Hippocampal formation (tissue), 2 donors: ENCODE results near the gene SCAMP1.
"Not testable (repeated sequence)": the region's sequence is repeated elsewhere in the genome, so short reads cannot be mapped to it uniquely, and the experiment has no call there.

Experiments used
- DNase-seq, 2 donors: peaks; one replicate each; lab custom pipeline; 2025; lab: John Stamatoyannopoulos, UW

Gene SCAMP1

DNA sequence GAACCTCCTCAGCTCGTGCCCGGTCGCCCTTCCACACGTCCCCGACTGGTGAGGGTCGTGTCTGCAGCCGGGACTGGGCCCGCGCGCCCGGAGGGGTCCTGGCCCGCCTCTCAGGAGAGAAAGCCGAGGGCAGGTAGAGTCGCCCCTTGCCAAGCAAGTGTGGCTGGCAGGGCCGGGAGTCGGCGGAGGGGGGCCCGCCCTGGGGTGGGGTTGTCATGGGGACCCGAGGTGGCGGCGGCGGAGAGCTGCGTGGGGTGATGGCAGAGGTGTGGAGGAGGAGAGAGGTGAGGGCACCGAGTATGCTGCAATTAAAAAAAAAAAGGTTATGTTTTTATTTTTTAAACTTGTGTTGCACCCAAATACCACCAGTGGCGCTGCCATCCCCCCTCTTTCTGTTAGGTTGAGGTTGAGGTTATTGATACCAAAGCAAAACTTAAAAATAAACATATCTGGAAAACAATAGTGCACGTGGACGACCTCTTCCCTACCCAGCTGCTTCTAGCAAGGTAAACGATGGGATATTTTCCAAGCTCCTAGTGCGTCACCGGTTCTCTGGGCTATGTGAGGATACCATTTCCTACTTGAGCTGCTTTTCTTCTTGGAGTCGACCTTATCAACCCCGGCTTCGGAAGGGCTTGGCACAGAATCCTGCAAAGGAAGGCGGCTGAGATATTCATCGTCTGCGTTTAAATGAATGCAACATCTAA lies 660 bp downstream of the SCAMP1 start:
- no peak for DNase-seq

DNA sequence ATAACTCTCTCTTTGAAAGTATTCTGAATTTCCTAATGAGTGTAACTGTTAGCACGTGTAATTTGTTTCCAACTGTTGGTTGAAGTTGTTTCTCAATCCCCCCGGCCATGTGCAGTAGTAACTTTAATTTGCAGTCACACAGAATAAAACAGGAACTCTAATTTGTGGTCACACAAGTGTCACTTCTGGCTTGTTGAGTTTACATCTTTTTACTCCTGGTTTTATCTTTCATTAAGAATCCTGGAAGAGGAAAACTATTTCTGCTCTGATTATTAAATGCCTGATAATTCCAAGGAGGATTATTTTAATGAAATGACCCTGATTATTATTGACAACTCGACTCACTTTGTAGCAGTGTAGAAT lies 1.2 kb downstream of the SCAMP1 start:
- DNase-seq = no peak

DNA sequence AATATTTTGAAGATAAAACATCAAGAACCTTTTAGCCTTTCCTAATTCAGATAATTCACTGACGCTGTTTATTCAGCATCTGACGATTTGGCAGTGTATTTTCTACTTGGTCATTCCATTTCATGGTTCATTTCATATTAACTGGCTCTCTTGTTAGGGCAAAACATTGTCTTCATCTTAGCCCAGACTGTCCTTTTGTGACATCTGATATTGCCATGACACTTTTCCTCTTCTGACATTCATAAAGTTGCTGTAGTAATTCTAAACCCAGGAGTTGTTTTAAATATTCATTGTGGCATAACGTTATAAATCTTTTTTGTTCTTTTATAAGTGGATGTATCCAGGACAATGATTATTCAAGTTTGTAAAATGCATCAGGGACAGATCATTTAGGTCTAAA lies 1.8 kb downstream of the SCAMP1 start:
- DNase-seq = no peak

DNA sequence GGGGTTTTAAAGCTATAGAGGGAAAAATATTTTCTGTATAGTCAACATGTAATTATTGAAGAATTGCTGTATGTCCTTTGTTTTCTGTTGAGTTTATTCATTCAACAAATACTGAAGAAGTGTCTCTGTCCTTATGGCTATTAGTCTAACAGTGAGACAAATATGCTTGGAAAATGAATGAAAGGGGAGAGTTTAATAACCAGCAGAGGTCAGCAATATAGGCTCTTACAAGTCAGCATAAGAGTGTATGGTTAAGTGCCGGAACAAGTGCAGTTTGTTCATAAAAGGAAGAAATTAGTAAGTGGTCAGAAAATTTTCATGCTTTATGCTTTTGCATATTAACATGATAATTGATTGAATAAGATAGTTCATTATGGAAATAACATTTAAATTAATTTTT lies 3.6 kb downstream of the SCAMP1 start:
- no peak for DNase-seq

DNA sequence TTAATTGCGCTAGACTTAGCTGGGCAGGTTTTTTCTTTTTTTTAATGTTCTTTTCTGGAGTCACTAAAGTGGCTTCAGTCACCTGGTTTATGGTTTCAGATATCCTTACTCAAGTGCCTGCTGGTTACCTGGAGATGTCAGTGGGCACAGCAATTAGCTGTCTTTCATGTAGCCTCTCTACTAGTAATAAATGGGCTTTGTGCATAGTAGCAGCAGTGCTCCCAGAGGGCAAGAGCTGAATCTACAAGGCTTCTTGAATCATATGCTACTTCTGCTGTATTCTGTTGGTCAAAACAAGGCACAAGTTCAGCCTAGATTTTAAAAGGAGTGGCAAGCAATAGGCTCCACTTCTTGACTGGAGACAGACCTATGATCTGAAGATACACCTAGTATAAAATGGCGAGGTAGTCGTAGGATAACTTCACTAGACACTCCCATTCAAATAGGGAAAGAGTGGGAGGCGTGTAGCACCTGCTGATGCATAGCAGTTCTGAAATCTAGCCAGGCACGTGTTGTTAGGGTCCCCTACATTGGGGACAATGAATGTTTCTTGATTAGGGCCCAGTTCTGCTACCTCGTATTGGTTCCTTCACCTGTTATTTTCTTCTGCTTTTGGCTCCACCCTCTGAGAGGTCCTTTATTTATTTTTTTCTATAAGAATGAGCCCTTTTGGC lies 7.0 kb downstream of the SCAMP1 start:
- no peak for DNase-seq

DNA sequence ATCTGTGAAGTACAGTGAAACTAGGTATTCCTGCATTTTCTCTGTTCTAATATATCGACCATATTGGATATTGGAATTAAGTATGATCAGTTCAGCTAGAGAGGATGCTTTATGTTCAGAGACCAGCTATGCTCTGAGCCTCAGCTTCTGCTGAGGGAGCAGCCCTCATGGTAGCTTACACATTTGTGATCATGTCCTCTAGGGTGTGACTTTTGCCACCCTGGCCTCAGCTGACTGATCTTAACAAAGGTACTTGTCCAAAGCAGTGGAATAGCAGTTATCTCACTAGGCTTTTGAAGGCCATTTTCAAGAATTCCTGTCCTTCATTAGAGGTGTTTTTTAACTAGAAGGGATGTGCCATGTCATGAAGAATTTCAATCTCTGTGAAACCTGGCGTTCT lies 9.3 kb downstream of the SCAMP1 start:
- no peak for DNase-seq

DNA sequence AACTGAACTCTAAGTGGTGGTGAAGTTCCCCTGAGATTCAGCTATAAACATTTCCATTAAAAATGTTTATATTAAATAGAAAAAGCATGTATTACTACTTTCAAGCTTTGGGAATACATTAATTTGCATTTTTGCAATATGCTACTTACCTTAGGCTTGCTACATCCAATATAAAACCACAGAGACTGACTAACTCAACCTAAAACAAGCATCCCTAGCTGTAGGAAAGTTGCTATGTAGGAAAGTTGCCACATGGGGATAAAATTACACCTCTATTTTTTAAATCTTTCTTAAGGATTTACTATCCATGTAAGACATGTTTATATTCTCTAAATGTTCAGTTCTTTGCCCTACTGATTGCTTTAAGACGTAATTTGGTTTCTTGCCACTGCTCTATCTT lies 12.8 kb downstream of the SCAMP1 start:
- no peak for DNase-seq

DNA sequence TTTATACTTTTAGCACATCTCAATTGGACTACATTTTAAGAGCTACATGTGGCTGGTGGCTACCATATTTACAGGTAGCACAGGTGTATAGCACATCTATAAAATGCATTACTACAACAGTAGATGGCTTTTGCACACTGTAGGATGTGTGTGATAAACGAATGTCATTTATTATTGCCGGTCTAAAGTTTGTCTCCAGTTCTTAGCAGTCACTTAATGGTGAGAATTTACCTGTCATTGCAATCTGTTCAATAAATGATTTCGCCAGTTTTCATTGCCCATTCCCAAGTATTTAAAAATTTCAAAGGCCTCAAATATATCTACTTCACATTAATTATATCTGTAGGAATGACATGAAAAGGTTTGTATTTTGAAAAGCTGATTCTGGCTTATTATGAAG lies 15.9 kb downstream of the SCAMP1 start:
- DNase-seq = no peak

DNA sequence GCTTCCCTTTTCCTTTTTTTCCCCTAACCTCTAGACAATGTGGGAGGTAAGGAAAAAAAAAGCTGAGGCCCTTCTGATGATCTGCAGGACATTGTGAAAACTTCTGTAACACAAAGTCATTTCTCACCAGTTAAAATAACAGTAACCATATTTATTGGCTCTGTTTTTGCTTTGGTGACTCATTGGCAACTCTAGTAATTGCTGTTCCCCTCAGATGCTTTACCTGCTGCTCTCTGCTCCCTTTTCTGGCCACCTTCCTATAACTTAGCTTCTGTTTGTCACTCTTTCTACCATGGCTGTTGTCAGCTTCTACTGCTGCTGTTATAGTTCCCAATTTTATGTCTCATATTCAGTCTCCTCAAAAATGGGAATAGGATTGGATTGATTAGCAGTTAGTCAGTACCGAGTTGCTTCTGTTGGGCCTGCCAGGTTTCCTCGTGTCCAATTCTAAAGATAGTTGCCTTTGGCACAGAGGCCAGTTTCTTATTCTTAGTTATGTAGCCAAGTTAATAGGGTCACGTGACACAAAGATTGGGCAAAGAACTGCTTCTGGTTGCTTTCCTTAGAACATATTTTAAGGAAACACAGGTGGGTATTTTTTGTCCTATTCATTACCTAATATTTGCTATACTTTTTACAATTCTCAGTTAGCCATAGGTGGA lies 16.8 kb downstream of the SCAMP1 start:
- DNase-seq = no peak

DNA sequence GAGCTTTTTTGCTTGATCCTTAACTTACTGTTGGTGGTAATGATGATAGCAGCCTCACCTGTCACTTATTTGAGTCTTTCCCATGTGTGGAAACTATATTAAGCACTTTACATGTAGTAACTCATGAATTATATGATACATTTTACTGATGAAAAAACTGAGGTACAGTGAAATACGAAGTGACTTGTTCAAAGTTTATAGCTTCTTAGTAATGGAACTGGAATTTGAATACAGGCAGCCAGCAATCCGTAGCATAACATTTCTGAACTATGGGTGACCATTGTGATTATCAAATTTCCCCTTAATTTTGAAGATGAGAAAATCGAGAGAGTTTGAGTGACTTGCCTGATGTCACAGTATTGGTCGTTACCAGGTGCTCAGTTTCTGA lies 17.3 kb downstream of the SCAMP1 start:
- DNase-seq = no peak

DNA sequence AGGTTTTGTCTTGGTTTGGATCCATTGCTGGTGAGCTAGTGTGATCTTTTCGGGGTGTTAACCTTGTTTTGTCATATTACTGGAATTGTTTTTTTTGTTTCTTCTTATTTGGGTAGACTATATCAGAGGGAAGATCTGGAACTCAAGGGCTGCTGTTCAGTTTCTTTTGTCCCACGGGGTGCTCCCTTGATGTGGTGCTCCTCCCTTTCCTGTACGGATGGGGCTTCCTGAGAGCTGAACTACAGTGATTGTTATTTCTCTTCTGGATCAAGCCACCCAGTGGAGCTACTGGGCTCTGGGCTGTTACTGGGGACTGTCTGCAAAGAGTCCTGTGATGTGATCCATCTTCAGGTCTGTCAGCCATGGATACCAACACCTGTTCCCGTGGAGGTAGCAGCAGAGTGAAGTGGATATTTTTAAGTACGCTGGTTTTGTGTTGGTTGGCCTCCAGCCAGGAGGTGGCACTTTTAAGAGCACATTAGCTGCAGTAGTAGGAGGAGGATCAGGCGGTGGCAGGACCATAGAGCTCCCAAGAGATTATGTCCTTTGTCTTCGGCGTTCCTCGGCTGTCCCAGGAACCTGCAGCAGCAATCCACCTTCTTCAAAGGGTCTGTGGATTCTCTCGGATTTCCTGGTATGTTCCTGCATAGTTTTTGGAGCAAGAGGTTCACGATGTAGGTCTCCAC lies 27.2 kb downstream of the SCAMP1 start:
- no peak for DNase-seq

DNA sequence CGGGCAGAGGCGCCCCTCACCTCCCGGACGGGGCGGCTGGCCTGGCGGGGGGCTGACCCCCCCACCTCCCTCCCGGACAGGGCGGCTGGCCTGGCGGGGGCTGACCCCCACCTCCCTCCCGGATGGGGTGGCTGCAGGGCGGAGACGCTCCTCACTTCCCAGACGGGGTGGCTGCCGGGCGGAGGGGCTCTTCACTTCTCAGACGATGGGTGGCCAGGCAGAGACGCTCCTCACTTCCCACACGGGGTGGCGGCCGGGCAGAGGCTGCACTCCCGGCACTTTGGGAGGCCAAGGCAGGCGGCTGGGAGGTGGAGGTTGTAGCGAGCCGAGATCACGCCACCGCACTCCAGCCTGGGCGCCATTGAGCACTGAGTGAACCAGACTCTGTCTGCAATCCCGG lies 30.9 kb downstream of the SCAMP1 start:
- not testable (repeated sequence) for DNase-seq

DNA sequence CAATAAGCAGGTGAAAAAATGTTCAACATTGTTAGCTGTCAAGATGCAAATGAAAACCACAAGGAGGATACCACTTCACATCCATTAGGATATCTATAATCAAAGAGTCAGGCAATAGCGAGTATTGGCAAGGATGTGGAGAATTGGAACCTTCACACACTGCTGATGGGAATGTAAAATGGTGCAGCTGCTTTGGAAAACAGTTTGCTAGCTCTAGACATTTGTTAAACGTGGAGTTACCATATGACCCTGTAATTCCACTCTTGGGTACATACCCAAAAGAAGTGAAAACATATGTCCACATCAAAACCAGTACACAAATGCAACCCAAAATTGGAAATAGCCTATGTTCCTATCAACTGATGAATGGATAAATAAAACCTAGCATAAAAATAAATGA lies 37.4 kb downstream of the SCAMP1 start:
- DNase-seq = no peak

DNA sequence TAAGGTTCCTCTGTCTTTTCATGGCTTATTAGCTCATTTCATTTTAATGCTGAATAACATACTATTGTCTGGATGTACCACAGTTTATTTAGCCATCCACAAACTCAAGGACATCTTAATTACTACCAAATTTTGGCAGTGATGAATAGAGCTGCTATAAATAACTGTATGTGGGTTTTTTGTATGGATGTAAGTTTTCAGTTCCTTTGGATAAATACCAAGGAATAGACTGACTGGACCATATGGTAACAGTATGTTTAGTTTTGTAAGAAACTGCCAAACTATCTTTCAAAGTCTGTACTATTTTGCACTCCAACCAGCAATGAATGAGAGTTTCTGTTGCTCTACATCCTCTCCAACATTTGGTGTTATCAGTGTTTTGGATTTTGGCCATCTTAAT lies 38.7 kb downstream of the SCAMP1 start:
- DNase-seq = no peak

DNA sequence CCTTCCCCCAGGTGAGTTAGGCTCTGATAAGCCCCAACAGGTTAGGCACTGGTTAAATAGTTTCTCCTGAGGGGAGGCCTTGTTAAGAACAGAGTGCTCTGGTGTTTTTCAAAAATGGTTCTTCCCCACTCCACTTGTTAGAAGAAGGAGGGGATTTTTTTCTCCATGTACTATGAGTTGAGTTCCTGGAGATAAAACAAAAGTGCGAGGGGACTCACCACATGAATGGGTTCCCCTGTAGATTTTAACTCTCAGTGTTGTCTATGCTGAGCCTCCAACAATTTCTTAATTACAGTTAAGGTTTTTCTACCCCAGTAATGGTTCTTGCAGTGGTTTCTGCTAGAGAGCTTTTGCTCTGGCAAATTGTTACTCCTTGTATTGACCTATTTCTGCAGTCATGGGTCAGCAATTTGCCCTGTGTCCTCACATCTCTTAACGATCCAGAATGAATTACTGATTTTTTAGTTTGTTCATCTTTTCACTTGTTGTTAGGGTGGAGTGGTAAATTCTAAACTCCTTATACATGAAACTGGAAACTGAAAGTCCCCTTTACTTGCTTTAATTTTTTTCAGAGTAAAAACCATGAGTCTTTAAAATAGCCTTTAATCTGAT lies 44.4 kb downstream of the SCAMP1 start:
- DNase-seq = no peak

DNA sequence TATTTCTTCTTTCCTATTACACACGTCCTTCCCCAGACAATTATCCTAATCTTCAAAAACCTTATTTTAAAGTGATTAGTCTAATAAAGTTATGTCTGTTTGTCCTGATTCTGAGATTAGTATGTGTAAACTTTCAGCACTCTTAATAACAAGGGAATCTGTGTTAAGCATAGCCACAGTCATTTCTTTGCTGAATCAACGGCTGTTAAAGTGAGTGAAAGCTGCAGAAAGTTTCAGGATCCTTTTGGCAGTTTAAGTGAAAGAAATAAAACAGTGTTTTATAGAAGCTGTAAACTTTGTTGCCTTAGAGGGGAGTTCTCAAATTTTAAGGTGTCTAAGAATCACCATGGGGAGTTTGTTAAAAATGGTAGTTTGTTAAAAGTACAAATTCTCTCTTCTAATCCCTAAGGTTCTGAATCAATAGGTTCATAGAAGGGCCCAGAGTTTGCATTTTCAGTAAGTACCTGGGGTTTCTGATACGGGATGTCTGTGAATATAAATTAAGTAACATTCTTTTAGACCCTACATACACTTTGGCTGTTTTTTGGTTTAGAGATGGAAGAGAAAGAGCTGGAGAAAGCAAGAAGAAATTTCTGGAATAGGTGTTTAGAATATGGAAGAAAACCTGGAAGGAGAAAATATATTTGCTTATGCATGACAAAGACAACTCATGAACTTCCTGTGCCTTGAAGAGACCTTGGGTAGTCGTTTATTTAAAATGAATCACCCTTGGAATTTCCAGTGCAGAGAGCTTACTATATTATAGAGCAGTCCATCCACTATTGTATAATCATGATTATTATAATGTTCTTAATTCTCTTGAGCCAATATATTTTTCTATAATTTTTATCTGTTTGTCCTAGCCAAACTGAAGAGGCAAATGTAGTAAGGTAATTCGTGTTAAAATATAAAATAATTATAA lies 45.7 kb downstream of the SCAMP1 start:
- DNase-seq = no peak

DNA sequence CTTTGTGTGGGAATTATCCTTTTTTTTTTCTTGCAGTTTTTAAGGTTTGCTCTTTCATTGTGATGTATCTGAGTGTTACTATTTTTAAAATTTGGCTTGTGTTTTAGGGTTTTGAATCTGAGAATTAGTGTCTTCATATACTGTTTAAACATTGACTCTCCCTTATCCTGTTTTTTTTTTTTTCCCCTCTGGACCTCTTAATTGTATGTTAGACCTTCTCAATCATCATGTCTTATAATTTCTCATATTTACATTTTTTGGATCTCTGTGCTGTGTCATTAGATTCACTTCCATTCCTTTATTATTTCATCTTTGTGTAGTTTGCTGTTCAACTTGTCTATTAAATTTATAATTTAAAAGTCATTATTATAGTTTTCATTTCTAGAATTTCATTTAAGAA lies 47.0 kb downstream of the SCAMP1 start:
- DNase-seq = no peak

DNA sequence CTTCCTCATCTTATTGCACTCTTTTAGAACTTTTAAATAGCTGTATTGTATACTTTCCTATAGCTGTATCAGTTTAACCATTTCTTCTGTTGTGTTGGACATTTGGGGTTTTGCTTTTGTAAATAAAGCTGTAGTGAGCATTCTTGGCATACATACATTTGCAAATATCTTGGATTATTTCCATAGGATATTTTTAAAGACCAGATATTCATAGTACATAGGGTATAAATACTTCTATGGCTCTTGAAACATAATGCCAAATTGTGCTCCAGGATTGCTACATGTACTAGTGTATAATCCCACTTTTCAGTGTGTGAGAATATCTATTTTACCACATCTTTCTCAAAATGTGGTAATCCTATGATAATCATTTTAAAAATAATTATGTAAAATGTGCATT lies 51.2 kb downstream of the SCAMP1 start:
- no peak for DNase-seq

DNA sequence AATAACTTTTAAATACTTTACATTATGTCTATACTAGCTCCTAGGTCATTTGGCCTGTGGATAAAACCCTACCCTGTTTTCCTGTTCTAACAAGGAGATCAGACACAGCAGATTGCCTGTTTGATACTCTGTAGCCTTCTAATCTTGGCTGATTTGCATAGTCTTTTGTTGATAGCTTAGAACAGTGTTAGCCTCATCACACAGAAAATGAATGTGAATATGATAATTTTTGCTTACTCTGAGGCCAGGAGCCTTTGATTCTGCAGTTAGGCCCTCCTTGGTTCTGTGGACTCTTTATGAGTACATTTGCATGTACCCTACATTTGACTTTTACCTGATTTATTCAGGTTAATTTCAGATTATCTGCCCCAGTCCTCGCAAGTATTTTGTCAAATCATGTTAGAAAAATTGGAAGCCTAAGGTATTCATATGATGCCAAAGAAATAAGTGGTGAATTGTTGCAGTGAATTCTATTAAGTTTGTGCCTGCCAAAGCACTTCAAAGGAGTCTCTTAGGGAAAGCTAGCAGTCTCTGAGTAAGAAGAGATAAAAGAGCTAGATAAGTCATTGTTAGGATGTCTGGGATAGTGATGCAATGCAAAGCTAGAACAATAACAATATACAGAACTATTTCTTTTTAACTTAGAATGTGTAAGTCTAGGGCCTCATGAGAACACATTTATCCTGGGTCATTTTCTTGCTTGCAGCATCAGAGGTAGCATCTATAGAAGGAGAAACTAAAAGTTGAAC lies 56.4 kb downstream of the SCAMP1 start:
- no peak for DNase-seq

DNA sequence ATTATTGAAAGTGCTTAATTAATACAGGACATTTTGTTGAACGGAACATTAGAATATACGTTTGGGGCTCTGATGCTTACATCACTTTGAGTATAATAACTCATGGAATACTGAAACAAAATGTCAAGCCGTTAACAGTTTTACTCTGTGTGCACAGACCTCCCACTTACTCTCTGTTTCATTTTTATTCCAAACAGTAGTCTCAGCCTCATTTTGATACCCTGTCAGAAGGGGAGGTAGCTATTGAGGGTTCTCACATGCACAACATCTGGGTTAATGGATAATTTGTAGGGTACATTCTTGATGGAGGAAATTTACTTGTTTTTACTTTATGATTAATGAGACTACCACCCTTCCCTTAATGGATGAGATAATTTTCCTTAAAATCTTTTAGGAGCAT lies 59.0 kb downstream of the SCAMP1 start:
- DNase-seq = no peak

DNA sequence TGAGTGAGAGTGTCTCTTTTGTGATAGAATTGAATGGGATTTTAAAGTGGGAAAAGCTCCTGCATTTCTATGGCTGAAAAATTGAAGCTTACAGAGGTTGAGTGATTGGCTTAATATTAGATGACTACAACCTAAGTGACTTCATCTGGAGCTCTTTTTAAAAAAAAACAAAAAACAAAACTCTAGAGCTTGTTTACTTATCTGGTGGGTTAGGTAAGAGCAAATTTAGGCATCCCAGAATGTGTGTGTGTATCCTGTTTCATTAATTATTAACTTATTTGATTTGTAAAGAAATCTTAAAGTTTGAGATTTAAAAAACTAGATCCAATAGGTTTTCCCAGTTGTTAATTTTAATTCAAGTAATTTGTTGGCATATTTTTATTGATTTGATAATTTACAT lies 60.1 kb downstream of the SCAMP1 start:
- no peak for DNase-seq
